ENCODE measurements around the gene PLA2G6. TPM values are rescaled to one million over a fixed set of nuclear protein-coding genes. Genes with fewer than 3 reads are reported as not detected.

PLA2G6 gene
- total RNA-seq, 2 experiments from 2014 or later = 39.8 to 43.1 TPM

- CTCF ChIA-PET = no interaction called here
- Mint-ChIP-seq H3K4me3 (no peak overlapping the region), H3K36me3 (ENCODE audit: low read depth) (peaks cover 8% of the 10 kb centered on the region), H3K27me3 (ENCODE audit: low read depth) (no peaks in the 10 kb centered on the region), H3K4me1 (ENCODE audit: low read depth) (peaks cover 28% of the 10 kb centered on the region), H3K9me3 (ENCODE audit: insufficient read depth) (no peaks in the 10 kb centered on the region), H3K27ac (no peak overlapping the region)
- DNase-seq (no peak), ATAC-seq (no peak)
- POLR2A ChIA-PET = no interaction called here
These were observed 30.8 kb upstream of the PLA2G6 start for GRCh38 chr22:38212442-38212841.

- ChIA-PET POLR2A (interaction anchor here (0.8 kb wide), 1 partner anchor 27 kb away, joined by 3 read pairs; no protein-coding TSS in a partner anchor), CTCF (no interaction called here)
- no peak for DNase-seq
- no peak overlapping the region for H3K4me3 Mint-ChIP-seq
- no peaks in the 10 kb centered on the region for H3K9me3 Mint-ChIP-seq (ENCODE audit: insufficient read depth)
- H3K4me1 Mint-ChIP-seq (ENCODE audit: low read depth) = peaks cover 27% of the 10 kb centered on the region
- no peaks in the 10 kb centered on the region for H3K27me3 Mint-ChIP-seq (ENCODE audit: low read depth)
- peaks cover 8% of the 10 kb centered on the region for H3K36me3 Mint-ChIP-seq (ENCODE audit: low read depth)
- no peak for ATAC-seq
- no peak overlapping the region for H3K27ac Mint-ChIP-seq
These were observed 29.9 kb upstream of the PLA2G6 start for GRCh38 chr22:38211556-38211955.

GRCh38 chr22:38208551-38208968 is 26.9 kb upstream of the PLA2G6 start:
- ChIA-PET POLR2A (no interaction called here), CTCF (no interaction called here)
- Mint-ChIP-seq H3K4me1 (ENCODE audit: low read depth) (peaks cover 36% of the 10 kb centered on the region), H3K27ac (no peak overlapping the region), H3K9me3 (ENCODE audit: insufficient read depth) (no peaks in the 10 kb centered on the region), H3K27me3 (ENCODE audit: low read depth) (no peaks in the 10 kb centered on the region), H3K4me3 (no peak overlapping the region), H3K36me3 (ENCODE audit: low read depth) (peaks cover 7% of the 10 kb centered on the region)
- ATAC-seq = no peak
- no peak for DNase-seq

GRCh38 chr22:38207898-38208432 is 26.3 kb upstream of the PLA2G6 start:
- DNase-seq (no peak), ATAC-seq (no peak)
- Mint-ChIP-seq H3K4me3 (no peak overlapping the region), H3K27ac (no peak overlapping the region), H3K9me3 (ENCODE audit: insufficient read depth) (no peaks in the 10 kb centered on the region), H3K36me3 (ENCODE audit: low read depth) (peaks cover 3% of the 10 kb centered on the region), H3K4me1 (ENCODE audit: low read depth) (peaks cover 36% of the 10 kb centered on the region), H3K27me3 (ENCODE audit: low read depth) (no peaks in the 10 kb centered on the region)
- CTCF ChIA-PET = interaction anchor here (1.0 kb wide), 1 partner anchor 156 kb away, joined by 3 read pairs; no protein-coding TSS in a partner anchor
- POLR2A ChIA-PET = no interaction called here

GRCh38 chr22:38205261-38206128 is 23.9 kb upstream of the PLA2G6 start:
- Mint-ChIP-seq H3K27me3 (ENCODE audit: low read depth) (no peaks in the 10 kb centered on the region), H3K9me3 (ENCODE audit: insufficient read depth) (no peaks in the 10 kb centered on the region), H3K4me1 (ENCODE audit: low read depth) (peaks cover 41% of the 10 kb centered on the region), H3K27ac (no peak overlapping the region), H3K36me3 (ENCODE audit: low read depth) (peaks cover 3% of the 10 kb centered on the region), H3K4me3 (no peak overlapping the region)
- ChIA-PET CTCF (interaction anchor here (1.3 kb wide), 1 partner anchor 153 kb away, joined by 3 read pairs; no protein-coding TSS in a partner anchor), POLR2A (interaction anchor here (1.2 to 2.2 kb wide), 2 partner anchors 24 to 111 kb away, joined by 3 to 9 read pairs; partner anchors contain the start of gene PLA2G6)
- ATAC-seq (no peak), DNase-seq (no peak)

- Mint-ChIP-seq H3K4me3 (peak overlapping the region; percentile 11), H3K36me3 (ENCODE audit: low read depth) (peaks cover 3% of the 10 kb centered on the region)
- CTCF ChIA-PET = interaction anchor here (1.3 kb wide), 1 partner anchor 23 kb away, joined by 4 read pairs; the partner anchor contains the start of gene PLA2G6
These were observed 23.2 kb upstream of the PLA2G6 start for GRCh38 chr22:38204784-38205183.

GRCh38 chr22:38203855-38204514 is 22.4 kb upstream of the PLA2G6 start:
- Mint-ChIP-seq H3K9me3 (ENCODE audit: insufficient read depth) (no peaks in the 10 kb centered on the region), H3K4me1 (ENCODE audit: low read depth) (peaks cover 54% of the 10 kb centered on the region), H3K27ac (peak overlapping the region; percentile 68), H3K4me3 (peak overlapping the region; percentile 83), H3K27me3 (ENCODE audit: low read depth) (no peaks in the 10 kb centered on the region), H3K36me3 (ENCODE audit: low read depth) (peaks cover 3% of the 10 kb centered on the region)
- ATAC-seq (no peak), DNase-seq (no peak)
- CTCF ChIA-PET = interaction anchor here (1.3 to 1.4 kb wide), 2 partner anchors 22 to 152 kb away, joined by 4 to 6 read pairs; partner anchors contain the start of gene PLA2G6
- POLR2A ChIA-PET = interaction anchor here (0.6 to 2.2 kb wide), 5 partner anchors 22 to 61 kb away, joined by 3 to 9 read pairs (median 4); partner anchors contain the start of gene PLA2G6

More at GRCh38 chr22:38204784-38205183, 23.2 kb upstream of the PLA2G6 start:
- POLR2A ChIA-PET = interaction anchor here (1.0 to 2.2 kb wide), 3 partner anchors 23 to 112 kb away, joined by 3 to 9 read pairs (median 4); partner anchors contain the start of gene PLA2G6
- no peak for ATAC-seq
- Mint-ChIP-seq H3K27me3 (ENCODE audit: low read depth) (no peaks in the 10 kb centered on the region), H3K9me3 (ENCODE audit: insufficient read depth) (no peaks in the 10 kb centered on the region), H3K4me1 (ENCODE audit: low read depth) (peaks cover 48% of the 10 kb centered on the region), H3K27ac (peak overlapping the region; percentile 78)
- DNase-seq = peak; percentile 64

- peak overlapping the region; percentile 83 for H3K4me3 Mint-ChIP-seq
- peaks cover 3% of the 10 kb centered on the region for H3K36me3 Mint-ChIP-seq (ENCODE audit: low read depth)
- POLR2A ChIA-PET = interaction anchor here (0.6 to 2.2 kb wide), 4 partner anchors 22 to 60 kb away, joined by 3 to 9 read pairs (median 4); partner anchors contain the start of gene PLA2G6
- peak; percentile 38 for ATAC-seq
- CTCF ChIA-PET = interaction anchor here (1.0 to 1.6 kb wide), 4 partner anchors 11 to 151 kb away, joined by 3 to 6 read pairs (median 4); partner anchors contain the start of gene PLA2G6
- DNase-seq = peak; percentile 67
- H3K9me3 Mint-ChIP-seq (ENCODE audit: insufficient read depth) = no peaks in the 10 kb centered on the region
- H3K27me3 Mint-ChIP-seq (ENCODE audit: low read depth) = no peaks in the 10 kb centered on the region
- H3K27ac Mint-ChIP-seq = peak overlapping the region; percentile 77
- H3K4me1 Mint-ChIP-seq (ENCODE audit: low read depth) = peaks cover 54% of the 10 kb centered on the region
These were observed 21.6 kb upstream of the PLA2G6 start for GRCh38 chr22:38203090-38203810.

- Mint-ChIP-seq H3K27me3 (ENCODE audit: low read depth) (no peaks in the 10 kb centered on the region), H3K27ac (peak overlapping the region; percentile 77), H3K36me3 (ENCODE audit: low read depth) (peaks cover 3% of the 10 kb centered on the region), H3K9me3 (ENCODE audit: insufficient read depth) (no peaks in the 10 kb centered on the region), H3K4me3 (peak overlapping the region; percentile 83), H3K4me1 (ENCODE audit: low read depth) (peaks cover 54% of the 10 kb centered on the region)
- ChIA-PET CTCF (interaction anchor here (1.0 to 2.7 kb wide), 4 partner anchors 12 to 88 kb away, joined by 3 to 10 read pairs (median 6); partner anchors contain the start of gene PLA2G6), POLR2A (interaction anchor here (1.0 to 2.8 kb wide), 5 partner anchors 21 to 455 kb away, joined by 3 to 43 read pairs (median 3); partner anchors contain the start of gene PLA2G6)
- ATAC-seq = peak; percentile 37
- peak; percentile 72 for DNase-seq
These were observed 20.9 kb upstream of the PLA2G6 start for GRCh38 chr22:38202437-38203089.

- Mint-ChIP-seq H3K4me1 (ENCODE audit: low read depth) (peaks cover 54% of the 10 kb centered on the region), H3K4me3 (peak within 1 kb of the TSS; percentile 83), H3K27ac (peak within 1 kb of the TSS; percentile 96), H3K9me3 (ENCODE audit: insufficient read depth) (no peaks in the 10 kb centered on the region), H3K36me3 (ENCODE audit: low read depth) (peaks cover 3% of the 10 kb centered on the region), H3K27me3 (ENCODE audit: low read depth) (no peaks in the 10 kb centered on the region)
- DNase-seq (peak; percentile 92), ATAC-seq (peak; percentile 72)
- ChIA-PET POLR2A (interaction anchor here (0.6 to 2.8 kb wide), 11 partner anchors 9 to 455 kb away, joined by 3 to 43 read pairs (median 3); partner anchors contain the start of gene PLA2G6), CTCF (interaction anchor here (0.7 to 2.7 kb wide), 8 partner anchors 15 to 87 kb away, joined by 3 to 10 read pairs (median 4); partner anchors contain the start of gene PLA2G6)
These were observed 20.2 kb upstream of the PLA2G6 start, which contains the start of gene MAFF for GRCh38 chr22:38201711-38202436. Gene MAFF (plus strand): TSS chr22:38201994. CDS start chr22:38213854, 11,860 bp downstream.

Data from activated CD8-positive, alpha-beta T cell treated with anti-CD3 and anti-CD28 coated beads, Interleukin-2, amount 10 ng/mL, durations not matched to agents 7 days and 5 days (primary cell).